Stimulated activated effector memory CD8-positive, alpha-beta T cell treated with anti-CD3 and anti-CD28 coated beads, Interleukin-12 subunit alpha, Interleukin-12 subunit beta, amount 100 ng/mL, for 72 hours (primary cell): Measurements from ENCODE around the gene RYR3.

Experiments used
- ATAC-seq: fragments of 150-1000 bp; cut with Tn5 transposase; 2 replicates; pipeline ENCODE4 v1.10.0; 2021
- DNase-seq, 2 donors: peaks; one replicate each; pipeline ENCODE4 v3.0.0; 2021 to 2022; ENCODE audit warnings: low spot score in 2 of 2
- H3K27ac Mint-ChIP-seq: one replicate; pipeline ENCODE4 v1.8.0; 2022; ENCODE audit warnings: mild to moderate bottlenecking, mixed read lengths
- H3K36me3 Mint-ChIP-seq: one replicate; pipeline ENCODE4 v1.8.0; 2022; ENCODE audit warnings: mild to moderate bottlenecking, mixed read lengths
- H3K4me1 Mint-ChIP-seq: one replicate; pipeline ENCODE4 v1.8.0; 2022; ENCODE audit warnings: mixed read lengths
- H3K4me3 Mint-ChIP-seq: one replicate; pipeline ENCODE4 v1.8.0; 2022; ENCODE audit warnings: mild to moderate bottlenecking, mixed read lengths
- H3K9me3 Mint-ChIP-seq: one replicate; pipeline ENCODE4 v1.8.0; 2022; ENCODE audit warnings: mixed read lengths

The RYR3 gene

DNA sequence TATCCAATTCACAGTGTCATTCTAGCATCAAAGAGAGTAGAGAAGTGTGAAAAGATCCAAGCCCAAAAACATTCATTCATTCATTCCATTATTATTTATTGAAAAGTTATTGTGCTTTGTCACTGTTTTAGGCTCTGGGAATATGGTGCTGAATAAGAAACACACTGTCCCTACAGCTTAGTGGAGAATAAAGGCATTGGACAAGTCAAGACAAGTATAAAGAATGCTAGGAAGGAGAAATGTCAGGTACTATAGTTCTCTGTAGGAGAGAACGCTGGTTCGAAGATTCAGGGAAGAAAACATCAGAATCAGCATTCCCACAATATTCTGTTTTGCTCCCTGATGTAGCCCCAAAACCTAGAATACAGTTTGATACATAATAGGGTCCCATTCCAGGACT is 528.8 kb downstream of the RYR3 start:
- Mint-ChIP-seq H3K4me3 (no peak overlapping the region), H3K27ac (no peak overlapping the region), H3K36me3 (no peaks in the 10 kb centered on the region), H3K9me3 (no peaks in the 10 kb centered on the region), H3K4me1 (no peaks in the 10 kb centered on the region)
- DNase-seq (no peak), ATAC-seq (no peak)

- ATAC-seq = no peak
- no peak overlapping the region for H3K27ac Mint-ChIP-seq
- H3K36me3 Mint-ChIP-seq = no peaks in the 10 kb centered on the region
- no peaks in the 10 kb centered on the region for H3K9me3 Mint-ChIP-seq
- DNase-seq = no peak
- H3K4me3 Mint-ChIP-seq = no peak overlapping the region
- H3K4me1 Mint-ChIP-seq = no peaks in the 10 kb centered on the region
Measured at GRCh38 chr15:33840615-33841014, 529.8 kb downstream of the RYR3 start.

- DNase-seq (no peak), ATAC-seq (no peak)
- Mint-ChIP-seq H3K4me1 (no peaks in the 10 kb centered on the region), H3K27ac (no peak overlapping the region), H3K4me3 (no peak overlapping the region), H3K9me3 (no peaks in the 10 kb centered on the region), H3K36me3 (no peaks in the 10 kb centered on the region)
Measured at GRCh38 chr15:33844186-33844585, 533.4 kb downstream of the RYR3 start.

DNA sequence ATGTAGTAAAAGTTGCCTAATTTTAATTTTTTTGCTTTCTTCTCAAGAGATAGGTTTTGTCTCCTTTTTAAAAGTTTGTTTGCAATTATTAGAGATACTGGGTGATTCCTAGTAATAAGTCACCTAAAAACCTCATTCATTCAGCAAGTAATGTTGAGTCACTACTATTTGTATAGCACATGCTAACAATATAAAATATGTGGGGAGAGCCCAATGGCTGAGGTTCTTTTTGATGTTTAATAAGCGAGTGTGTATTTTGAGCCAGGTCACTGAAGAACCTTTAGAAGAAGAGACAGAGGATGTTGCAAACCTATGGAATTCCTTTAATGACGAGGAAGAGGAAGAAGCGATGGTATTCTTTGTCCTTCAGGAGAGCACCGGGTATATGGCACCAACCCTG is 533.8 kb downstream of the RYR3 start:
- Mint-ChIP-seq H3K9me3 (no peaks in the 10 kb centered on the region), H3K4me3 (no peak overlapping the region), H3K36me3 (no peaks in the 10 kb centered on the region), H3K27ac (no peak overlapping the region), H3K4me1 (no peaks in the 10 kb centered on the region)
- DNase-seq (no peak), ATAC-seq (no peak)

DNA sequence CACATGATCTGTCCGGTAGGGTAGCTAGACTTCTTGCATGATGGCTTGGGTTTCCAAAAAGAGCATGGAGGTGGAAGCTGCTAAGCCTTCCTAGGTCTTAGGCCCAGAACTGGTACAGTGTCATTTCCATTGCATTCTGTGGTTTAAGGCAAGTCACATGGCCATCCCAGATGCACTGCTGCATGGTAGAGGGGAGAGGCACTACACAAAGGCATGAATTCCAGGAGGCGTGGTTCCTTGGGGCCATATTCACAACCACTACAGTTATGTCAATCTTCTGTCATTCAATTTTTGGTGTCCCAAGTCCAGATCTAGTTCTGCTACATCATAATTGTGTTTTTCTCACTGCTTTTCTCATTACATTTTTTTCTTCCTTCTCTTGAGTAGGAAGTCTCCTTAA is 535.4 kb downstream of the RYR3 start:
- Mint-ChIP-seq H3K4me3 (no peak overlapping the region), H3K36me3 (no peaks in the 10 kb centered on the region), H3K9me3 (no peaks in the 10 kb centered on the region), H3K4me1 (no peaks in the 10 kb centered on the region), H3K27ac (no peak overlapping the region)
- DNase-seq (no peak), ATAC-seq (no peak)

DNA sequence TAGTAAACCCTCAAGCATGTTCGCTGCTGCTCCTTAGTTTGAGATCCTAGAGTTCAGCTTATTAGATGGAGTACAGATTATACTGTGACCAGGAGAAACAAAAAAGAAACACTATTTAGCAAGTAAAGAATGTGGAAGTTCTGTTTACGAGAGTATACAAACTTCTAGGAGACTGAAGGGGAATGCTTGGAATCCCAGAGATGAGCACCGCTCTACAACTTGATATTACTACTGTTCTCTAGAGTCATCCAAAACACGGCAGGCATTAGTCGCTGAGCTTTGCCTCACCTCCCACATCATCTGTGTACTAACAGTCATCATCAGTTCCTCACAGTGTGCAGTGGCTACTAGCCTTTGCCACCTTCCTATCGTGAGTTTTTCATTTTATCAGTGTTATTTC is 536.1 kb downstream of the RYR3 start:
- no peak for ATAC-seq
- Mint-ChIP-seq H3K9me3 (no peaks in the 10 kb centered on the region), H3K4me3 (no peak overlapping the region), H3K36me3 (no peaks in the 10 kb centered on the region), H3K27ac (no peak overlapping the region), H3K4me1 (no peaks in the 10 kb centered on the region)
- DNase-seq = no peak

GRCh38 chr15:33848011-33848410 is 537.2 kb downstream of the RYR3 start:
- ATAC-seq (no peak), DNase-seq (no peak)
- Mint-ChIP-seq H3K9me3 (no peaks in the 10 kb centered on the region), H3K4me3 (no peak overlapping the region), H3K4me1 (no peaks in the 10 kb centered on the region), H3K36me3 (no peaks in the 10 kb centered on the region), H3K27ac (no peak overlapping the region)

- H3K27ac Mint-ChIP-seq = no peak overlapping the region
- H3K4me3 Mint-ChIP-seq = no peak overlapping the region
- DNase-seq (no peak), ATAC-seq (no peak)
- H3K4me1 Mint-ChIP-seq = no peaks in the 10 kb centered on the region
- no peaks in the 10 kb centered on the region for H3K36me3 Mint-ChIP-seq
- H3K9me3 Mint-ChIP-seq = no peaks in the 10 kb centered on the region
Measured at GRCh38 chr15:33851079-33851478, 540.3 kb downstream of the RYR3 start.

GRCh38 chr15:33852094-33852493 is 541.3 kb downstream of the RYR3 start:
- Mint-ChIP-seq H3K4me1 (no peaks in the 10 kb centered on the region), H3K36me3 (no peaks in the 10 kb centered on the region), H3K27ac (no peak overlapping the region), H3K9me3 (no peaks in the 10 kb centered on the region), H3K4me3 (no peak overlapping the region)
- ATAC-seq = no peak
- no peak for DNase-seq

- Mint-ChIP-seq H3K36me3 (no peaks in the 10 kb centered on the region), H3K4me1 (no peaks in the 10 kb centered on the region), H3K9me3 (no peaks in the 10 kb centered on the region), H3K4me3 (no peak overlapping the region), H3K27ac (no peak overlapping the region)
- DNase-seq (no peak), ATAC-seq (no peak)
Measured at GRCh38 chr15:33852570-33852969, 541.8 kb downstream of the RYR3 start.

DNA sequence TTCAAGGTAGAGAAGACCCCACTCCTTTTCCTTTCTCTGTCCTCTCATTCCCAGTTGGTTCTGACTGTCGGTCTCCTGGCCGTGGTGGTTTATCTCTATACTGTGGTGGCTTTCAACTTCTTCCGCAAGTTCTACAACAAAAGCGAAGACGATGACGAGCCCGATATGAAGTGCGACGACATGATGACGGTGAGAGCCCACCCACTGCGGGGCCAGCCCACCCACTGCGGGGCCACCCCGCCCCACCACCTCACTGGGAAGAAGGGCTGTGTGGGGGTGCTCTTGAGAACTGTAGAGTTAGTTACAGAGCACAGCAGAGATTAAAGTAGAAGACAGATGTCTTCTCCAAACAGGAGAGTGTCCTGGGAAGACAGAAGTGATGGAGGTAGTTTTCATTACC is 547.0 kb downstream of the RYR3 start:
- no peak overlapping the region for H3K27ac Mint-ChIP-seq
- H3K4me1 Mint-ChIP-seq = no peaks in the 10 kb centered on the region
- no peaks in the 10 kb centered on the region for H3K36me3 Mint-ChIP-seq
- DNase-seq (no peak), ATAC-seq (no peak)
- no peaks in the 10 kb centered on the region for H3K9me3 Mint-ChIP-seq
- no peak overlapping the region for H3K4me3 Mint-ChIP-seq

DNA sequence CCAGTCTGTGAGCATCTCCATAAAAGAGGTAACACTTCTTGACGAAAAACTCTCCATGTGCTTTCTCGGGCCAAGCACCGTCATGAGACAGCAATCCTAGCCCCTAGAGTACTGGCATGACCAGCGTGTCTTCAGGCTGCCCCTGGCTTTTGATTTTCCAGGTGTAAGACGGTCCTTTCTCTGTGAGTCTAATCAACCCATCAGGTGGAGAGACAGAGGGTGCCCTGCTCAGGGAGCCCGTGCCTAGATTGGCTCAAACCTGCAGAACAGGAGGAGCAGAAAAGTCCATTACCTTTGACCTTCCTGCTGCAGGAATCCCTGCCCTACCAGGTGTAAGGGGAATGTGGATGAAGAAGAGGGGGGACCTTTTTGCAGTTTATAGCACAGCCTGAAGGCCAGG is 548.1 kb downstream of the RYR3 start:
- no peak overlapping the region for H3K4me3 Mint-ChIP-seq
- no peaks in the 10 kb centered on the region for H3K36me3 Mint-ChIP-seq
- H3K27ac Mint-ChIP-seq = no peak overlapping the region
- H3K4me1 Mint-ChIP-seq = no peaks in the 10 kb centered on the region
- no peak for DNase-seq
- H3K9me3 Mint-ChIP-seq = no peaks in the 10 kb centered on the region
- ATAC-seq = no peak

DNA sequence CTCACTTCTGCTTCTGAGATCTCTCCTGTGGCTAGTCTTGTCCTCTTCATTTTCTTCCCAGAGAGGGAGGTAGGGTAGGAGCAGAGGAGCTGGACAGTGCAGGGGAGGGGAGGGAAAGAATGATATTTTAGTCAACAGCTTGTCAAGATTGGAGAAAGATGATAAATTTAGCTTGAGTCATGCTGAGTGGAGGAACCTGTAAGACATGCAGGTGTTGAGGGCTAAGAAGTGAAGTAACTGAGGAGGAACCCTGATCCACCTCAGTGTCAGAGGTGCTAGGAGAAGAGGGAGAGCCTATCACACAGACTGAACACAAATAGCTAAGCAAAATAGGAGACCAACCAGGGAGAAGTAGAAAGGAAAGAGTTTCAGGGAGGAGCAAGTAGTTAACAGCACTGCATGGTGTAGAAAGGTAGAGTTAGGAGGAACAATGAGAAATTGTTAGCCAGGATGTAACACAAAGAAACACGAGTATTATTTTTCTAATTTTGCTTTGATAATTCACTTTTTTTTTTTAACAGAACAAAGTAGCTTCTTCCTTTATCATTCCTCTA is 549.3 kb downstream of the RYR3 start:
- H3K4me3 Mint-ChIP-seq = no peak overlapping the region
- H3K4me1 Mint-ChIP-seq = no peaks in the 10 kb centered on the region
- peaks cover 9% of the 10 kb centered on the region for H3K36me3 Mint-ChIP-seq
- ATAC-seq (no peak), DNase-seq (no peak)
- no peak overlapping the region for H3K27ac Mint-ChIP-seq
- no peaks in the 10 kb centered on the region for H3K9me3 Mint-ChIP-seq

DNA sequence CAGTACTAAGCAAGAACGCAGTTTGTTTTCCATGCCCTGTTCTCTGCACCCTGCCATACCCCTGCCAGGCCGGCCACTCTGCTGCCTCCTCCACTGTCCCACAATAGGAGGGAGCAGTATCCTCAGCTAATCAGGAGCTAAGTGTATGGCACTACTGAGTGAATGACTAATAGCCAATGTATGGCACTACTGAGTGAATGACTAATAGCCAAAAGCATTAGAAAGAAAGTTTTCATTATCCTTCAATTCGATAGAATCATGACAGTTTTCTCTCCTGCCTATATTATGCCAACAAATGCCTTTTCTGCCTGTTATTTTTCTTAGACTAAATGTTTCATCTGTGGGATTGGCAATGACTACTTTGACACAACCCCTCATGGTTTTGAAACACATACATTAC is 550.0 kb downstream of the RYR3 start:
- Mint-ChIP-seq H3K36me3 (peaks cover 16% of the 10 kb centered on the region), H3K9me3 (no peaks in the 10 kb centered on the region), H3K4me1 (no peaks in the 10 kb centered on the region), H3K4me3 (no peak overlapping the region), H3K27ac (no peak overlapping the region)
- DNase-seq (no peak), ATAC-seq (no peak)

DNA sequence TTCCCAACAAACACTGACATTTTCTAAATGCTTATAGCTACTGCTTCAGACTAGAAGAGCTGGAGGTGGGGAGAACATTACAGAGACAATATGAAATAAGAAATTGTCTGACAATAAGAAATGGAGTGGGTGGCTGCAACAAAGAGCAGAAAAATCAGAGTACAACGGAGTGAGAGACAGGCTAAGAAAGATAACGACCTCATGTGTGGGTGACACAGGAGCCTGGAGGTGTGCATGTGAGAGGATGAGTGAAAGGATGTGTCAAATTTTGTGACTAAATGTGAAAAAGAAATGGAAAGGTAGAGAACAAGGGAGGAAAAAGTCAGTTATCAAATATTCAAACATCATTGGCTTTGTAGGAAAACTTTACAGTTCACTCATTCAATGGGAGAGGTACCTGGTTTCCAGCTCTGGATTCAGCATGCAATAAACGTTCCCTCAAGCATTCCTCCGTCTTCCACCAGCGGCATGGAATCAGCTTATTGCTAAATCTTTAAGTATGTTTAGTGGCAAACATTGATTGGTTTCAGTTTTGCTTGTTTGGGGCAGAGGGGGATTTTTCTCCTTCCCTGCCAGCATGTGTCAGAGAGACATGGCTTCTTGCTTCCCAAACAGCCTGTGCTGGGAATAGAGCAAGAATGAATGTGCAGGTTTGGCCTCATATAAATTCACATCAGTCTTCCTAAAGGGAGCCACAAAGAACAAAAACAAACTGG is 553.8 kb downstream of the RYR3 start:
- no peaks in the 10 kb centered on the region for H3K4me1 Mint-ChIP-seq
- H3K4me3 Mint-ChIP-seq = no peak overlapping the region
- DNase-seq = no peak
- no peaks in the 10 kb centered on the region for H3K9me3 Mint-ChIP-seq
- peaks cover 18% of the 10 kb centered on the region for H3K36me3 Mint-ChIP-seq
- no peak for ATAC-seq
- no peak overlapping the region for H3K27ac Mint-ChIP-seq

DNA sequence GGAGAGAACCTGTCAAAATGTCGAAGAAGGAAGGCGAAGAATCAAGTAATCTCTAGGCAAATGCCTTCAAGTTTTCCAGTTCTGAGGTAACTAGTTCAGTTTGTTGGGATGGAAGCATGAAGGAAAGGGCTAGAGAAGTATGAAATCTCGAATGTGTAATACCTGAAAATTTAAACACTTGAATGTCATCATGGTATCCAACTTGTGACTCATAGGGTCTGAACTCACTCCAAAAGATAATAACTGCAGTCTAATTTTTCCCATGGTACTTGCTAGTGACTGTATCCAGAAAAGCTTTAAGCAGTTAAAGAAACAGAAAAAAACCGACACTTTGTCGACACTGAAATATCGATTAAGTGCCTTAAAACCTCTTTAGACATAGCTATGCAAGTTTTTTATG is 554.6 kb downstream of the RYR3 start:
- no peak overlapping the region for H3K4me3 Mint-ChIP-seq
- H3K9me3 Mint-ChIP-seq = no peaks in the 10 kb centered on the region

More for the DNA sequence above, 554.6 kb downstream of the RYR3 start:
- Mint-ChIP-seq H3K27ac (no peak overlapping the region), H3K4me1 (no peaks in the 10 kb centered on the region), H3K36me3 (peaks cover 18% of the 10 kb centered on the region)
- ATAC-seq = no peak
- no peak for DNase-seq
